Stimulated activated CD8-positive, alpha-beta memory T cell treated with anti-CD3 and anti-CD28 coated beads, Interleukin-7, amount 100 ng/mL, for 48 hours (primary cell): ENCODE results near the gene ATXN1.

Source experiments
- DNase-seq, 2 donors: peaks; one replicate each; pipeline ENCODE4 v3.0.0-alpha.2; 2020; ENCODE audit warnings: low read depth in 1 of 2; ENCODE audit errors: extremely low read depth in 1 of 2

The ATXN1 gene

GRCh38 chr6:16747232-16748024 lies 13.8 kb downstream of the ATXN1 start:
- no peak for DNase-seq

GRCh38 chr6:16746812-16747211 lies 14.4 kb downstream of the ATXN1 start:
- DNase-seq: no peak

GRCh38 chr6:16746401-16746800 lies 14.9 kb downstream of the ATXN1 start:
- DNase-seq: no peak

- no peak for DNase-seq
Observed at GRCh38 chr6:16743664-16744210, 17.5 kb downstream of the ATXN1 start.

GRCh38 chr6:16742116-16742515 lies 19.1 kb downstream of the ATXN1 start:
- no peak for DNase-seq

- no peak for DNase-seq
Observed at GRCh38 chr6:16741112-16742016, 19.9 kb downstream of the ATXN1 start.

GRCh38 chr6:16740097-16740496 lies 21.2 kb downstream of the ATXN1 start:
- no peak for DNase-seq

- no peak for DNase-seq
Observed at GRCh38 chr6:16739329-16739801, 21.9 kb downstream of the ATXN1 start.

- no peak for DNase-seq
Observed at GRCh38 chr6:16737925-16738324, 23.3 kb downstream of the ATXN1 start.

- DNase-seq: no peak
Observed at GRCh38 chr6:16736856-16737775, 24.1 kb downstream of the ATXN1 start.

- DNase-seq: no peak
Observed at GRCh38 chr6:16735014-16735413, 26.2 kb downstream of the ATXN1 start.

GRCh38 chr6:16733085-16733484 lies 28.2 kb downstream of the ATXN1 start:
- no peak for DNase-seq

- DNase-seq: no peak
Observed at GRCh38 chr6:16731478-16732051, 29.7 kb downstream of the ATXN1 start.

- no peak for DNase-seq
Observed at GRCh38 chr6:16730738-16731477, 30.4 kb downstream of the ATXN1 start.

GRCh38 chr6:16729744-16730143 lies 31.5 kb downstream of the ATXN1 start:
- DNase-seq: no peak

- no peak for DNase-seq
Observed at GRCh38 chr6:16729183-16729691, 32.0 kb downstream of the ATXN1 start.

- no peak for DNase-seq
Observed at GRCh38 chr6:16728513-16729182, 32.6 kb downstream of the ATXN1 start.

GRCh38 chr6:16727996-16728395 lies 33.3 kb downstream of the ATXN1 start:
- no peak for DNase-seq
